GM21390 (cell line): ENCODE measurements around the gene WWOX.
"Not testable (repeated sequence)": the region's sequence is repeated elsewhere in the genome, so short reads cannot be mapped to it uniquely, and the experiment has no call there.

ENCODE experiments used
- ATAC-seq: cut with Tn5 transposase; IDR thresholded peaks from one replicate; pipeline ENCODE4 v1.9.1; 2021; ENCODE audit not compliant: unreplicated experiment

Gene WWOX

GRCh38 chr16:78664811-78665772, 565.6 kb downstream of the WWOX start:
- ATAC-seq = no peak

DNA sequence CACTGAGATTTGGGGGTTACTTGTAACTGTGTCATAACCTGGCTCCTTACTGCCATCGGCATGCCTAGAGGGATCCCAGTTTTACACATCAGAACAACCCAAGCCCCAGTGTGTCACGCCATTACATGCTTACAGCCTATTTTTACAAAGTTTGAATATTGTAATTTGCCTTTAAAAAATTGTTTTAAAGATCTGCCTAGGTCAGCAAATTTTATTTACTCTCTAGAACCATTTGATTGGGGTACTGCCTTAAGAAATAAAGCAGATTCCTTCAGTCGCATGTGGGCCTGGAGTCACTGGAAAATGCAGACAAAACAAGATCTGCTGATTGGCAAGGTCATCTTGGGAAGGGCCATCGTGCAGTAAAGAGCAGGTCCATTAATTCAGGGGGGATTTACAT, 566.9 kb downstream of the WWOX start:
- no peak for ATAC-seq

DNA sequence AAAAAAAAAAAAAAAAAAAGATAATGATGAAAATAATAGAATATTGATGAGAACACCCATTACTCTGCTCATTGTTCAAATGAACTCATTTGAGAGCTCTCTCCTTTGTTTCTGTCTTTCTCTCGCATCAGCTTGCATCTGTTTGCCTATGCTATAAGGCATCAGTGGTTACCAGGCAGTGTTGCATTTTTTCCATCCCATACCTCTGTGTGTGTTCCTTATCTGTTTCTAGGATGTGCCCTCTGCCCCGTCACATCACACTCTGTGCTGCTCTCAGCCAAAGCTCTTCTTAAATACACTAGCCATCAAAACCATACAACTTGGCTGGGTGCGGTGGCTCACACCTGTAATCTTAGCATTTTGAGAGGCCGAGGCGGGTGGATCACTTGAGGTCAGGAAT, 568.2 kb downstream of the WWOX start:
- ATAC-seq = no peak

DNA sequence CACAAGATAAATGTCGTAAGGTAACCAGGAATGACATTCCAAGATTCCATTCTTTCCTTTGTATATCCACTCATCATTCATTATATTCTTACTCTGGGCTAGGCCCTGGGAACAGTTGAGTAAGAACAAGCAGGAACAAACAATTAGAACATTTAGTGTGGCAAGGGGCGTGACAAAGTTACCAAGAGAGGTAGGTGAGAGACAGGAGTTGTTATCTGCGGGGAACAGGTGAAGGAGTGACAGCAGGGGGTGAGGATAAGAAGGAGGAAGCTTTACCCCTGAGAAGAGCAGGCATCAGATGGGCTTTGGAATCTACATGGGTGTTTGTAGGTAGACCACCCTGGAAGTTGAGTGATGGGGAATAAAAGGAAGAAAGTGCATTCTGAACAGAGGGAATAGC, 568.9 kb downstream of the WWOX start:
- ATAC-seq = no peak

DNA sequence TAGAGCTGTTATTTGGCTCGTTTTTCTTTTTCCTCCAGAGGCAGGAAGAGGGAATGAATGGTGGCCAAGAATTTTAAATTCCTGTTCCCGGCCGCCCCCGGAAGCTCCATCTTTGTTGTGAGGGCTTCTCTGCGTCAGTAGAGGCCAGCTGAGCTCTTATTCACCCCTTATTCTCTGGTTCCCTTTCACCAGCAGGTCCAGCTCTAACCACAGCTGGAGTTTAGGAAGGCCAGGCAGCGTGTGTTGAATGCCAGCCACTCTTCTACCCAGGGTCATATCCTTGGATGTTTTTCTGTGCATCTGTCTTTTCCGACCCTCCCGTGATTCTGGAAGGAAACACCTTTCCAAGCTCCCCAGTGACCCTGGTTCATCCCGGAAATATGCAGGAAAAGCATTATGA, 570.5 kb downstream of the WWOX start:
- no peak for ATAC-seq

GRCh38 chr16:78672779-78673556, 573.5 kb downstream of the WWOX start:
- no peak for ATAC-seq

DNA sequence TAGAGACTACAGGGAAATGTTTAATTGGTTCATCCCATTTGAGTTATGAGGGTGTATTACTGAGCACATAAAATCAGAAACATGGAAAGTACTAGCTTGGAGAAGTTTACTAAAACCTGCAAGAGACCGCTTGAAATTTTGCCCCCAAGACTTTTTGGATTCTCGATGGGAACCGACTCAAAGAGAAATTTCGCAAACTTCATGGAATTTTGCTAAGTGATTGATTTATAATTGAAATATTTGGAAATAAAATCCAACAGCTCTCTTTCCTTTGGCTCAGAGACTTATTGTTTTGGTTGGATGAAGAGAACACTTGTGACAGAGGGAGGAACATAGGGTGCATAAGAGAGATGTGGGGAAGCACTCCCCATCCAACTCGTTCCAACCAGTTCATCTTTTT, 574.4 kb downstream of the WWOX start:
- ATAC-seq = no peak

GRCh38 chr16:78675312-78675711, 575.9 kb downstream of the WWOX start:
- no peak for ATAC-seq

DNA sequence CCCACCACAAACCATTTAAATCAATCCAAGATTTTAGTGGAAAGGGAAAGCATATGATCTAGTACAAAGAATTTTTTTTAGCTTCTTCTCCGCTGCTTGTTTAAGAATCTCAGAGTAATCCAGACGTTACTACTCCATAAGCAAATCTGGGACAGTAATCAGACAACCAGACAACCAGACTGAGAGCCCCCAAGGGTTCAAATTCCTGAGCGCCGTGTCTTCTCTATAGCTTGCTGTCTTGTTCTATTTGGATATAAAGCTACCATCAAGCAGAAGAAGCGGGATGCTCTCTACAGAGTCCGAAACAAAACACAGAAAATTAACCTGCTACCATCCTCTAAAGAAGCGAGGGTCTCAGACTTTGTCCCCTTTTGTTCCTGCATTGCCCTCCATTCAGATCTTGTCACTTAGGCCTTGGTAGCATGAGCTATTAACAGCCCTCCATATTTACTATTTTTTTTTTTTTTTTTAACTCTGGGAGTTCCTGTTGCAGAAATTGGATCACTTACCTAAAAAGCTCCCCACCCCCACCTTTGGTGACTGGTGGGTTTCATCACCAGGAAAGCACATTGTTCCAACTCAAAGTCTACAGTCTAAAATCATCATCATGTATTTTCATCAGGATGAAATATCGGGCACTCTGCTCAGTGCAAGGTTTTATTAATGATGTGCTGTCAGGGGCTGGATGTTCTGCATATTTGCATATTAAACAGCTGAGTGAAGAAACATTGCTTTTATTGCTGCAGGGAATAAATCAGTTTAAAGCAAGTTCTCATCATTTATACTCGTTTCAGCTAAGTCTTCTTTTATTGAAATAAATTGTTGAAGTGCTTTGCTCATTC, 576.7 kb downstream of the WWOX start:
- no peak for ATAC-seq

DNA sequence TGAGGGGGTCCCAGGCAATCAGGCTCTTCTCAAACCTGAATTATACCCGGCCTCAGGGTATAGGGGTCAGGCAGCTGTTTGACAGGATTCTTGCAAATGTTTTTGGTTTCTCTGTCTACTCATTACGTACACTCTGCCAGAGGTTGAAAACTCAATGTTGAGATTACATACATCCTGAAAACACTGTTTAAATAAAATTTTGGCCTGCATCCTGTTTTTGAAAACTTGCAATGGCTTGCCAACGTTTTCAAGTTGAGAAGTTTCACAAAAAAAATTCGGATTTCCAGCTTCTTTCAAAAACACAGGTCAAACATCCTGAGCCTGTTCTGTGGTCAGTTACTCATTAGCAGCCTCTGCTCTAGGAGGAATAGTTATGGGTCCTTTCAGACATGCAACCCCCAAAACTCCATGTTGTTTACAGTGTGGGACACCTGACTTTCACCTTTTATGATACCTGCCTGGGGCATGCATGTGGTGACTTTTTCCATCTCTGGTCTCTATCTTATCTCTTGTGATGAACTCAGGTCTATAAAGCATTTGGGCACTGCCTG, 577.8 kb downstream of the WWOX start:
- ATAC-seq = no peak

DNA sequence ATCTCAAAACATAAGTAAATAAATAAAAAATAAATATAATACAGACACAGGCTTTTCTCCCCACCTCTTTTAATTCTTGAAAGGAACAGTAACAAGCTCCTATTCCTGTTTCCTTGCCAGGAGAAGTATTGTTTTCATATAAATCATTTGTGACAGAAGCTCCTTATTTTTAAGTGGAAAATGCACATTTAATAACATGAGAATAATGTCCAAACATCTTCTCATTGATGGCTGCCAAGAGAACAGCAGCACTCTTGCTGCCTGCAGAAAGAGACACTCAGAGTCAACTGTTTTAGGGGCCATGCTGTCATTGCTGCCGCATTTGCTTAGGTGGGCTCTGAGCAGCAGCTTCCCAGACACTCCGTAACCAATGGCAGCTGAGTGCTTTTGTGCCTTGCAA, 580.1 kb downstream of the WWOX start:
- ATAC-seq = no peak

DNA sequence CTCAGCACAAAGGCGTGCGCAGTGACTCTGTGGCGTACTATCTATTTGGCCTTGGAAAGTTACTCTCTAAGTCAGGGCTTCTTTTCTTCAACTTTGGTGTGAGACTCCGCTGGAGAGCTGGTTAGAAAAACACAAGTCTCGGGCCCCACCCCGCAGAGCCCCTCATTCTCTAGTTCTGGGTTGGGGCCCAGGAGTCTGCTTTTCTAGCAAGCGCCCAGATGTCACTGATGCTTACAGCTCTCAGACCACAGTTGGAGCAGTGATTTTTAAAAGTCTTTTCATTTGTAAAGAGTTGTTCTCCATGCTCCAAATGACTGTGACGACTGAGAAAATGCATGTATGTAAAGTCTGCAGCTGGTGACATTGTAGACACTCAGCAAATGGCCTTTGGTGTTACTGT, 582.3 kb downstream of the WWOX start:
- no peak for ATAC-seq

DNA sequence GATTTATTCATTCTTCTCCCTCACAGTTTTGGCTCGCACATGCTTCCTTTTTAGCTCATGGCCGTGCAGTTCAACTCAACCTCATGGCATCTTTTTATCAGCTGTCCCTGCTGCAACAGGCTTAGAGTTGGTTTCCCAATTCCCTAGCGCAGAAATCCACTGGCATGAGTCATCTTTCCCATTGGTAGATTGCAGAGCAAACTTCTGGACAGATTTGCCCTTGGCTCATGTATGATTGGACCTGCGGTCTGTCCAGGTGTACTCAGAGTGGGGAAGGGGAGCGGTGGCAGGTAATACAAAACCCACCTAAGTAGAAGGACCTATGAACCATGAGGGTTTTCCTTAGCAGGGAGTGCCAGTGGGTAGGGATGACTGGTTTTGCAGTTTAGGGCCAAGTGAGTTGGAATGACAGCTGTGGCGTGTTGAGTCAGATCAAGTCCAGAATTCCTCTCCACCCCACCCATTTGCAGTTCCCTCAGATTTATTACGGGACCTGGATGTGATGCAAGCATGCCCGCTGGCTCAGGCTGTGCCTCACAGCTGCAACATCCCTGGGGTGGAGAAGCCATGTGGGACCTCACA, 584.7 kb downstream of the WWOX start:
- ATAC-seq = no peak

DNA sequence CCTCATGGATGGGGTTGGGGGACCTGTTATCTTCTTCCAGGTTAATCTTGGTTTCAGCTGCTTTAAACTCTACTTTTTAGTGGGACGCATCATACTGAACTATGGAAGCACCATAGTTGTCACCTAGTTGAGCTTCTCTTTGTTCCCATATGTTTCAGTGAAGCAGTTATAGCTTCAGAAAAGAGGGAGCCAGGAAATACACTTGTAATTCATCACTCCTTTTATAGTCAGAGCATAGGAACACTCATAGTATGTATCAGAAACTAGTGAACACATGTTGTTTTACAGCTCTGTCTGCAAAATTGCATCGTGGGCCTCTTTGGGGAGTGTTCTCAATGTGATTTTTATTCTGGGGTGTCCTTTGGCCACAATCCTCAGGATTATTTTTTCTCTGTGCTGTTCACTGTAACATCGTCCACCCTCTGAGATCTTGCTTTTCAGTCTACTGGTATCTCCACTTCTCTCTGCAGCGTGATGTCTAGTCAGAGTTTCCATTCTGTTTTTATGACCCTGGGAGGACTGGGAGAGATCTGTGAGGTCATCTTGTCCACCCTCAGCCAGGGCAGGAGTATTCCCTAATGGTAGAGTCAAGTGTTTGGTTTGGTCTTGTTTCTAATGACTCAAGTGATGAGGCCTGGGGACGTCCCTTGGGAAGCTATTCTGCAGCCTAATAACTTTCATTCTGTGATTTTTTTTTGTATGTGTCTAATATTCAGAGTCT, 585.4 kb downstream of the WWOX start:
- ATAC-seq = no peak

- ATAC-seq = no peak
Measured at GRCh38 chr16:78686601-78687000, 587.1 kb downstream of the WWOX start.

- ATAC-seq = no peak
Measured at GRCh38 chr16:78689028-78689427, 589.6 kb downstream of the WWOX start.

- no peak for ATAC-seq
Measured at GRCh38 chr16:78689536-78689935, 590.1 kb downstream of the WWOX start.

DNA sequence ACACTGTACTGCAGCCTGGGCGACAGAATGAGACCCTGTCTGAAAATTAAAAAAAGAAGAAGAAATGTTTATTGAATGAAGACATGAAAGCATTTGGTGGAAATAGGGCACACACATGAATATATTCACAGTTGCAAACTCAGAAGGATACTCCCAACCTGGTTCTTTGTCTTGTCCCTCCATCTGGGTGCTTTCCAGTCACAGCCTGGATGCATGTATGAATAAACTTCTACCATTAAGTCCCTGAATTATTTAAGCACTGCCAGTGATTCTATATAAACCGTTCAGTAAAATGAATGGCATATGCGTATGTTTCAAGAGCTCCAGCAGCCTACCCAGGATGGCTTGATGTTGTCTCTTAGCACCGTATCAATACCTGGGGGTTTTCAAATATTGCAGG, 591.1 kb downstream of the WWOX start:
- no peak for ATAC-seq

GRCh38 chr16:78691746-78692145, 592.3 kb downstream of the WWOX start:
- ATAC-seq = not testable (repeated sequence)

GRCh38 chr16:78693496-78693895, 594.0 kb downstream of the WWOX start:
- ATAC-seq = no peak
